ENCODE data around the gene NDUFA8.

NDUFA8 gene

DNA sequence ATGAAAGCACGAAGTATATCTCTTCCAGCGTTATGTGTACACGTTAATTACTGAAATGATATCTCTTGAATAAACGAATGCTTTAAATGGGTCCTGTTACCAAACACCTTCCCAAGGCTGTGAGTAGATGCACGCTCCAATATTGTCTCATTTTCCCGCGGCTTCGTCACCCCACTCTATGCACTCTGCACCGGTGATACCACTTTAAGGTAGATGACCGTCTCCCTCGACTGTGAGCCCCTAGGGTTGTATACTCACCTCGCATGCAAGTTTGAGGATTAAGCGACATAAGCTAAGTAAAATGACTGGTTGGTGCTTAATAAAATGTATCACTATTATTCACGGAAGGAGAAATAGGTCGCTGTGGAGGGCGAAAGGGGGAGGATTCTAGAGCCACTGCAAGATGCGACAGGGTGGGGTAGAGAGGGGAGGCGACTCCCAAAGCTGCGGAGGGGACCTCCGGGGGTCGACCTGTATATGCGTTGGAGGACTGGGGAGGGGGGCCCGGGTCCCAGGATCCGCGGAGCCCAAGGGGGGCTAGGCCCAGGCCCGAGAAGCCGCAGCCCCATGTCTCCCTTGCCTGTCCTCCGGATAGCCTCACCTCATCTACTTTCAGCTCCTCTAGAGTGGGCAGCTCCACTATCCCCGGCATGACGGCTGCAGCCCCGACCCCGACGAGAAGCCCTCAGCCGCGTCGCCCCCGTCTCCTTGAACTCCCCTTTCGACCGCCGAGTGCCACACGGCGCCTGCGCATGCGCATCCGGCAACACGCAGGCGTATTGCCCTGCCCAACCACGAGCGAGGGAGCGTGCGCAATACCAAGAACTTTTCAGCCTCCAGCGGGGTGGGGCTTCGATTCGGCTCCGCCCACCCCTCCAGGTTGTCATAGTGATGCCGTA is at the start of gene NDUFA8, which contains the start of gene MORN5:
NDUFA8 (minus strand) TSS at position 754 of the 899 bp plus-strand sequence; CDS start at position 652, 102 bp downstream.
MORN5 (plus strand) TSS at position 883 of the 899 bp plus-strand sequence. CDS start 65 bp downstream, outside the sequence.
- peak; percentile 94 to 95 for DNase-seq

DNA sequence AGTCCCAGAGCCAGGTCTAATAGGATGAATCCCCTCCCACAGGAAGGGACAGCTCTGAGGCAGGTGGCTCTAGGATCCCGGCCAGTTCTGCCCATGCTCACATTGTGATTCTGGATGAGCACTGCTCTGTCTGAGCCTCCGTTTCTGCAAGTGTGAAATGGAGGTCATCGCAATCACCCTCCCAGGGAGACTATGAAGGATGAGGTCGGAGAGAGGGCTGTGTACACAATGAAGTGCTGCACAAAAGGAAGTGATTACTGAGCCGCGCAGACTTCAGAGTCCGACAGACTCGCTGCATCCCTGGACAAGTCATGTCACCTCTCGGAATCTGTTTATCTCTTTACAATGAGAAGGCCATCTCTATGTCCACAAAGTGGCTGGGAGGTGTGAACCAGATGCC is 47.5 kb upstream of the NDUFA8 start:
- no peak for DNase-seq

DNA sequence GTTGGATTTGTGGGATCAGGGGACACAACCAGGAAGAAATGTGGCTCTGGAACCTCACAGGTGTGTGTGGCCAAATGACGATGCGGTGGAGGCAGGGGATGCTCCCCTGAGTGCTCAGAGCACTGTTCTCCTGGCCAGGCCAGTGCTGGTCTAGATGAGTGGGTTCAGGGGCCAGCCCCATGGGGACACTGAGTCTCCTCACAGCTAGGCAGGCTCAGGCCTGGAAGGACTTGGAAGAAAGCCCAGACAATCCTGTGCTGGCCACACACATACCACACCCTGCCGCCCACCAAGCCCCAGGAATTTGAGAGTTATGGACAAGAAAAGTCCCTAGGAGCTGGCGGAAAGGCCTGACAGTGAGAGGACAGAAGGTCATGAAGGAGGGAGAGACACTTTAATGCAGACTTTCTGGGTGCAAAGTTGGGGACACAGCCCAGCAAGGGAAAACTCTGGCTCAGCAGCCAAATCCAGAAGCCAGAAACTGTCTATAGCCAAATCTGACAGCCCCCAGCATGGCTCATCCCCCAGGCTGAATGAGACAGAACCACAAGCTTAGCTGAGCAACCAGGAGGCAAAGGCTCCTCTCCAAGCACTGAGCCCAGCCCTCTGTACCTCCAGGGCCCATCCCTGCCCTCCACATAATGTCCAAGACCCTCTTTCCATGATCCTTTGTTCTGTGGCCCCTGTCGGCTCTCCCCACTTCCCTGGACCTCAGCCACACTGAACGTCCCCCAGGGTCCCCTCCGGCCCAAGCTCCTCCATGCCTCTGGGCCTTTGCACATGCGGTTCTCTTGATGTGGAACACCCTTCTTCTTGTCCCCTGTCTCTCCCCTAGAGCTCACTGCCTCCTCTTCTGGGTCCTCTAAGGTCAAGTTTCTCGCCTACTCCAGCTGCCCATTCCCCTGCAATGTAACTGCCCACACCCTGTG is 46.8 kb upstream of the NDUFA8 start:
- no peak for DNase-seq

DNA sequence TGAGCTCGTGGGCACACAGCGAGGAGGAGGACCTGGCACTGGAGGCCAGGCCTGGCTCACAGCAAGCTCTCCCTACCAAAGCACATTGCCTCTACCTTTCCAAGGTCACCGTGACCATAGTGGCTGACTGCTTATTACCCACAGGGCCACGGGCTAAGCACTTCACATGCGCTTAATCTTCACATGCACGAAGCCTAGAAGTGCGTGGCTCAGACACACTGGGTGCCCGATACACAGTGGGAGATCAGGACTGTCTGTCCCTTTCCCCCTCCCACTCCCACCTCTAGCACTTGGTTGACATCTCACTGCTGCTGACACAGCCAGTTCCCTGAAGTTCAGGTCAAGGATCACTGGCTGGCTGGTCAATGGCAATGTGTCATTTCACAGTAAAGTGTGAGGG is 45.6 kb upstream of the NDUFA8 start:
- no peak for DNase-seq

DNA sequence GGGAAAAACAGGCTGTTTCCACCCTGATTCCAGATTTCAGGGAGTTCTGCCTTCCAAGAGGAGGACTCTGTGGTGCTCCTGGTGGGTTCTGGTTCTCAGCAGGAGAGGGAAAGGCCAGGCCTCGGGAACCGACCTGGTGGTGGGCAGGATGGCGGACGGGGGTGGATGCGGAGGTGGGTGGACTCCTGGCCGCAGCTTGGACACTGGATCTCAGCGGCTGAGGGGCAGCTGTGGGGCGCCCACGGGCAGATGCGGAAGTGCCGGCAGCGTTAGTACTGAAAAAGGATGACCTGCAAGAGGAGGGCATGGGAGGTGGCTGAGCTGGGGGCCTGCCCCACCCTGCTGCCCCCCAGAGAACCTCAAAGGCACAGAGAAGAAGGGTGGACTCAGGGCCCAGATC is 44.9 kb upstream of the NDUFA8 start:
- DNase-seq, result no peak

DNA sequence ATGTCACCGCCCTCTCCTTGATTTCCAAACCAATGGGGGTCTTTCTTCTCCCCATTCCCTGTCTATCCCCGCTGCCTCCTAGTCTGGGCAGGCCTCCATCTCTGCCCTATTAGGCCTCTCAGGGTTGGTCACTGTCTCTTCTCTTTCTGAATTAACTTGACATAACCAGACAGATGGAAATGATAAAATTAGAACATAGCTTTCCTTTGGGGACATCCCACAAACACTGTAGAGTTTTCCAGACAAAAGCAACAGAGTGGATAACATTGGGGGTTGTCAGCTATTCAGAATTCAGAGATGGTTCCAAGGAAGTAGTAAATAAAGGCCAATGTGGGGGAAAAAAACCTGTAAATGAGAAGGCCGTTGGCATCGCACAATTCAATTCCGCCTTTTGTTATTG is 44.5 kb upstream of the NDUFA8 start:
- no peak for DNase-seq

DNA sequence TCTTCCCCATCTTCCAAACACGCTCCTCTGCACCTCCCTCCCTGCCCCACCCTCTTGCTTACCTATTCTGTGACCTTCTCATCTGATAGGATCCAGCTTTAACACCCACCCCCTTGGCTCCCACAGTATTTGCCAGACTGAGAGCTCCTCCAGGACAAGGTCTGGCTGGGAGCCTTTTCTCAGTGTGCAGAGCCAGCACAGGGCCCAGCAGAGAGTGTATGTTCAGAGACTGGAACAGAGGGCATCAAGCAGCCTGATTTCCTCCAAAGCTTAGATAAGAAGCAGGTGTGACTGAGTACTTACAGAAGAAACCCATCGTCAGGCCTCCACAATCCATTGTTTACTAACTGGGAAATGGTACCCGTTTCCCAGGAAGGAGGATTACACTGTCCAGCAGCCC is 42.5 kb upstream of the NDUFA8 start:
- DNase-seq, result no peak

DNA sequence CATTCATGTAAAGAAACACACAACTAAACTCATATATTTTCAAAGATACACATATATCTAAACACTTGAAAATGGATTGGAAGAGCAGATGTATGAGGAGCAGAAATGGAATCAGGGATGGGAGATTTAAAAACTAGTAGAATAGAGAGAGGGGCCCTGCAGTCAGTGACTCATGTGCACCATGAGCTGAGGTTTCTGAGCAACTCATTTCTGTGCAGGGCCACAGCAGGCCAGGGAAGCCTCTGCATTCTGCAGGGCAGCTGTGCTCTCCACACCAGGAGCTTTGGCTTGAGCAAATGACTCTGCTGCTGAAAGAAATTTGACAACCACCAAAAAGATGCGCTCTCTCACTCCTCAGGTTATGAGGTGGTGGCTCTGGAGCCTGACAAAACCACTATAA is 42.1 kb upstream of the NDUFA8 start:
- no peak for DNase-seq

DNA sequence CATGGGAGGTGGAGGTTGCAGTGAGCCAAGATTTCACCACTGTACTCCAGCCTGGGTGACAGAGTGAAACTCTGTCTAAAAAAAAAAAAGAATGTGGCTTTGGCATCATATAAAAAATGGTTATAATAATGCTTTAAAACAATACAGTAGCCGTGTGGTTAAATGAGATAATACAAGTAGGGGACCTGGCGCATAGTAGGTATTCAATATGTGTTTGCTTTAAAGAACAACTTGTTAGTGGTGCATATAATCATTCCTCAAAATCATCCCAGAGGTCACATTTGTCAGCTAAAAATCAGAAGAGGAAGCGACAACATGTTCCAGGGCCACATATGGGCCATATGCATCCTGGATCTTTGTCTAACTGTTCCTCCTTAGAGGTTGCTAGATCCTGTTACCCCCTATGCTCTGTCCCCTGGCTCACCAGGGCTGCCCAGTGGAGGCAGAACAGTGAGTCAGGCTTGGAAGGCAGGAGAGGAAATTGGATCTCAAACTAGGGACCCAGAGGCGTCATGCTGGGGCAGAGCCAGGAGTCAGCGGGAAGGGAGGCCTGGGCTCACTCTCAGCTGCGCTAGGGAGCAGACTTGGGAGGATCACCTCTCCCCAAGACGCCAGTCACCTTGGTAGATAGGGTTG is 41.5 kb upstream of the NDUFA8 start:
- DNase-seq, result no peak

DNA sequence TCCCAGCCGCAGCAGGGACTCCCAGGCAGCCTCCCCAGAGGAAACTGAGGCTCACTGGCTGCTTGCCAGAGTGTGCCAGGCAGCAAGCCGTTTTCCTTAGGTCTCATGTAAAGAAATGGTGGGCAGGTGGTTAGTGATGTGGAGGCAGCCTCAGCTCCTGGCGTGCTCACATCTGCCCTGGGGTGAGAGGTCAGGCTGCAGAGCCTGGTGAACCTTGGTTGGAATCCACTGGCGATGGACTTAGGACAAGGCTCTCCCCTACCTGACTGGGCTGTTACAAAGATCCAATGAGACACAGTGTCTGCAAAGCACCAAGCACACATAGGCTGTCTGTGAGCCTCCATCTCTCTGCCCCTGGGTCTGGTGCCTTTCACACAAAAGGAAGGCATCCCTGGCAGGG is 38.3 kb upstream of the NDUFA8 start:
- DNase-seq, result no peak

DNA sequence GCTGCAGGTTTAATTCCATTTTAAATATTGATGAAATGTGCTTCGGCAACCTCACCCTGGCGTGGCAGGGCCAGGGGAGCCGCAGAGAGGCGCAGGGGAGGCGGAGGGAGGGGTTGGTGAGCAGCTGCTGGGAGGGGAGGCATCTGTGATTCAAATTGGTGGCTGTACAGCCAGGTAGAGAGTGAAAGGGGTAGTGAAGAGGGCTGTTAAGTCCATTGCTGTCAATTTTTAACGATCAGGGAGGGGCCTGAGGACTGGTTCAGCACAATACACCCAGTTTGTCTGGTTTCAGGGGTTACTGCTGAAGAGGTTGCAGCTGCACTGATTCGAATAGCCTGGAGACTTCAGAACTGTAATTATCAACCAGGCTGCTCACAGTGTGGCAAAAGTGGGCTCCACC is 37.8 kb upstream of the NDUFA8 start:
- no peak for DNase-seq

DNA sequence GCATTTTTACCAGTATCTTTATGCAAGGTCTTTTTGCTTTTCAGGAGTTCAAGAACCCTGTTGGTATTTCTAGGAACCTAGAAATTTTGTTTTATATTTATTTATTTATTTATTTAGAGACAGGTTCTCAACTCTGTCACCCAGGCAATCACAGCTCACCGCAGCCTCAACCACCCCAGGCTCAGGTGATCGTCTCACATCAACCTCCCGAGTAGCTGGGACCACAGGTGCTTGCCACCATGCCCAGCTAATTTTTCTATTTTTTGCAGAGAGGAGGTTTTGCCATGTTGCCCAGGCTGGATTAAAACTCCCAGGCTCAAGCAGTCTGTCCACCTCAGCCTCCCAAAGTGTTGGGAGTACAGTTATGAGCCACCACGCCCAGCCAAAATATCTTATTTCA is 36.3 kb upstream of the NDUFA8 start:
- no peak for DNase-seq

DNA sequence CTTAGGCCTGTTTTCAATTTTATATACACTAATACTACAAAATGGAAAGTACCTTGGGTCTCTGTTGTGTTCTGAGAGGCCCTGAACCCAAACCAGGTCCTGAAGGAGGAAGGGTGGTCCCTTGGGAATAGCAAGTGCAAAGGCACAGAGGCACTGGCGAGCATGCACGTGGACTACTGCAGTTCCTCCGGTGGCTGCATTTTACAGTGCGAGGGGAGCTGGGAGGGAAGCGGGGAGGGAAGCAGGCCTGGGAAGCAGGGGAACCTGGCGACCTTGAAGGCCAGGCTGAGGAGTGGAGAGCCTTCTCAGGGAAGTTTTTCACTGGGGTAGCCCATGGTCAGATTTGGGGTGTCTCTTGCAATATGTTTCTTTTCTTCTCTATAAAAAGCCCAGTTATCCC is 34.1 kb upstream of the NDUFA8 start:
- DNase-seq, result no peak

DNA sequence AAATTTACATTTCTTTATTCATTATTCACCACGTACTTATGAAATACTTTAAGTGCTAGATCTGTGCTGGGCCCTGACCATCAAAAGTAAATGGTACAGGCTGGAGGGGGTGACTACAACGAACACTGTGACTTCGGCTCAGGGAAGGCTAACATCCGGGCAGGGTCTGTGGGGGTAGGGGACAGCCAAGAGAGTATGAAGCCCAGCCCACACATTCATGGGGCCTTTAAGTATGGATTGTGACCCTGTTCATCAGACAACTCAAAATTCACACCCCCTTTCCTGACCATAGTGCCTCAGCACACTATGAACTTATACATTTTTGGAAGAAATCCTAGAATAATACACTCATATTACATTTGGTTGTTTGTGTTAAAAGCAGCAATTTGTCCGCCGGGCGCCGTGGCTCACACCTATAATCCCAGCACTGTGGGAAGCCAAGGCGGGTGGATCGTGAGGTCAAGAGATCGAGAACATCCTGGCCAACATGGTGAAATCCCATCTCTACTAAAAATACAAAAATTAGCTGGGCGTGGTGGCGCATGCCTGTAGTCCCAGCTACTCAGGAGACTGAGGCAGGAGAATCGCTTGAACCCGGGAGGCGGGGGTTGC is 33.4 kb upstream of the NDUFA8 start:
- no peak for DNase-seq

DNA sequence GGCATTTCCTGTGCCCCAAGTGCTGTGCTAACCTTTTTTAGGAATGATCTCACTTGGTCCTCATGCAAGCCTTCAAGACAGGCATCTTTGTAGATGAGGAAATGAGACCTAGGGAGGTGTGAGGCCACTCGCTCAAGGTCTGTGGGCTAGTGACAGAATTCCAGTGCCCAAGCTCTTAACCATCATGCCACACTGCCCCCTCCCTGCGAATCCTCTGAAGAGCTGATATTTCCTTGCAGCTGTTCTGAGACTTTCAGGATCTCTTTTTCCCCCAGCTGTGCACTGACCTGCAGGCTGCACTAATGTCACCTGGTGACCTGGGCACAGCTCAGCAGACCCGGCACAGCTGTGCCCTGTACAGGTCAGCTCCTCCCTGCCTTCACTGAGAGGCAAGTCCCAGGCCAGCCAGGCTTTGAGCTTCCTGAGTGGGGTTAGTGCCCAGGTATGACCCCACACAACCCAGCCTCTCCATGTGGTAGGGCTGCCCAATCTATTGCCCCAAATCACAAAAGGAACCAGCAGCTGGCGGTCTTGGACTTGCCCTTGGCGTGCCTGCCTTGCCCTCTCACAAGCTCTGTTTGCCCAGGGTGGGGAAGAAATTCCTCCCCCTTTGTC is 32.8 kb upstream of the NDUFA8 start:
- no peak for DNase-seq

DNA sequence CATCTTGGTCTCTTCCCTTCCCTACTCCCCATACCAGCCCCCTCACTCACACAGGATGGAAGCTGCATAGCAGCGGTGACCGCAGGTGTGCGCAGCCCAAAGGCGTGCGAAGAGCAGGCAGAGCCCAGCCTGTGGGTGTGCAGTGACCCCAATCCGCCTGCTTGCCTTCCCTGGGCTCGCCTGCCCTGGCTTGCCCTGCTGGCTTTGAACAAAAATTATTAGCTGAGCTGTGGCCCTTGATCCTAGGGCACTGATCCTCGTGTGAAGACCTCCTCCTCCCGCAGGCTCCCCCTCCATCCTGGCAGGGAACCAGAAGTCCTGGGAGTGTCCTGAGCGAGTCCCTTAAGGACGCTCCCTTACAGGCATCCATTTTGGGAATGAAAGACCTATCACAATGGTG is 32.0 kb upstream of the NDUFA8 start:
- DNase-seq, result no peak

DNA sequence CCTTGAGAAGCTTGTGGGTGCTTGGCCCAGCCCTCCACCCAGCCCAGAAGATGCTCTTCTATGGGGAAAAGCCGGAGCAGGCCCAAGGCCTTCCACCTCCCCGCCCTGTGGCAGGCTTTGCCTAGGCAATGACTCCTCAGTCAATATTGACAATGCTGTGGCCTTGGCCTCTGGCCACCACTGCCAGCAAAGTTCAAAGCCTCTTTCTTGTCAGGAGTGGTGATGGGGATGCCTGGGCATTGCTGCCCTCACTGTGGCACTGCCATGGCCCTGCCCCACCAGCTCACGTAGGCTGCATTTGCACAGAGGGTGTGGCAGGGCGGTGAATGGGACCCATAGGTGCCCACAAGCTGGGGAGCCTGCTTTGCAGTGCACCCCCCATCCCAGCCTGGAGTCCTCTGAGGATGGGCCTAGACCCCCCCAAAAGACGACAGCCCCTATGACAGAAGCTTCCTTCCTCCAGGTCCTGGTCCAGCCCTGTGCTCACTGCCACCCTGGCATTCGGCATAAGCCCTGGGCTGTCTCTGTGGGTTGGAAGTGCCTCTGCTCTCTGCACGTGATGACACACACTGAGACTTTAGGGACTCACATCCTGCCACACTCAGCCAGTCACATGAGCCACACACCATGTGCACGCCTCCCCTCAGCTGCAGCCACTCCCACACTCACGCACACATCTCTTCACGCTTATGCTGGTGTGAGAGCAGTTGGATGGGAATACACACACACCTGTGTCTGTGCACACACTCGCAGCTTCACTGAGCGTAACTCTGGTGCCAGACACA is 31.2 kb upstream of the NDUFA8 start:
- DNase-seq, result no peak

DNA sequence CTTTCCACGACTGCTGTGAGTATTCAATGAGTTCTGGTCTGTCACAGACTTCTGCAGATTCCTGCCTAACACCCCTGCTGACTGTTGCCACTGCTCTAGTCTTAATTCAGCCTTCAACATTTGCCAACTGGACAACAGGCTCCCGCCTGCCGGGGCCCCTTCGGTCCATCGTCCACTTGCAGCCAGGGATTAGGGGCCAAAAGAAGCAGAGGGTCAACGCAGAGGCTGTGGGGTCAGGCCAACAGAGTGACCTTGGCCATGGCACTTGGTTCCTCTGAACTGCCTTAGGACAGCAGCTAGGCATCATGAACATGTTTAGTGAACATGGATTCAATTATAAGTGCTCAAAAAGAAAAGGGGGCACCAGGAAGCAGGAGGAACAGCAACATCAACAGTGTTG is 28.8 kb upstream of the NDUFA8 start:
- DNase-seq, result no peak

DNA sequence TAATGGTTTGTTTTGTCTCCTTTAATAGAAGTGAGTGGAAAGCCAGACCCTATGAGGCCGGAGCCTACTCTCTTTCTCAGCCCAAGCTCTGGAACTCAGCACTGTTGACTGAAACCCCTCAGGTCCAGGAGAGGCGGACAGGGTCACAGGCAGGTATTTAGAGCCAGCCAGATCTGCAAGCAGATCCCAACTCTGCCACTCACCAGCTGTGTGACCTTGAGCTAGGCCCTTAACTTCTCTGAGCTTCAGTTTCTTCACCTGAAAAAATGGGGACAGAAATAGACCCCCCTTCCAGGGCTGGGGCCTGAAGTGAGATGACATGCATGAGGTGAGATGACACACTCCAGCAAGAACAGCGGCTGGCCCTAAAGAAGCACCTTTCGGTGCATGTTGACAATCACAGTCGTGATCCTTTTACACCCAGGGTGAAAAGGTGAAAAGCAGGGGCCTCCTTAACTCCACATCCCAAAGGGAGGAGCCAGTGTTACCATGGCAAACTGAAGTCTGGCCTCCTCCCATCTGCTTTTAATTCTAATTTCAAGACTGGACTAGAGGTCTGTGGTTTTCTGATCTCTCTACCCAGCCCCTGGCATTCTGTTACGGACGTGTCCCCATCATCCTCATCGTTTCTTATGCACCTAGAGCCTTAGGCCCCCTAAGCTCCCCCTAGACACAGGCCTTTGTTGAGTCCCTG is 27.3 kb upstream of the NDUFA8 start:
- DNase-seq, result no peak

DNA sequence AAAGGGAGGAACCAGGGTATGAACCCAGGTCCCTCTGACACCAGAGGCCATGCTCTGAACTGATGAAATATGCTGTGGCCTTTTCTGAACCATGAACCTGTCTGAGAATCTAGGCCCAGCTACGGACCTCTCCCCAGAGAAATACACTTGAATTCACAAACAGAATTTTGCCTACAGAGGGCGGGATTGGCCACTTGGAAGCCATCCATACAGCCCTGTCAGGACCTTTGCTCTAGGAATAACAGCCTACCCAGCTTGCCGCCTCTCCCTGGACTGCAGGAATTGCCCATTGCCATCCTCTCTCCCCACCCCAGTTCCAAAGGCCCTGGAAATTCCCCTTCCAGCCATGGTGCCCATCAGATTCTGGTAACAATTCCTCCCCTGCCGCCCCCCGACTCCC is 26.7 kb upstream of the NDUFA8 start:
- DNase-seq, result no peak

DNA sequence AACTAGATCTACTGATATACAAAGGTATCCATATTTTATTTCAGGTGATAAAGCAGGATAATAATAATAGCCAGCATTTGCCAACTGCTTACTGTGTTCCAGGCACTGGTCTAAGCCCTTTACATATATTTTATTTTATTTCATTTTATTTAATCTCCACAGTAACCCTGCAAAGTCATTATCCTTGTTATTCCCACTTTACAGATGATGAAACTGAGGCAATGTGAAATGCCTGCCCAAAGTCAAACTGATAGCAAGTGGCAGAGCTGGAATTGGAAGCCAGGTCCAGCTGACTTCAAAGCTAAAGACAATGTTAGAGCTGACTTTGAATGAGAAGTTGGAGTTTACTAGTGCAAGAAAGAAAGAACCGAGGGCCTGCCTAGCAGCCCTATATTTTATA is 25.0 kb upstream of the NDUFA8 start:
- DNase-seq, result no peak

All from stimulated activated CD4-positive, alpha-beta T cell treated with anti-CD3 and anti-CD28 coated beads, Interleukin-2, amount 100 ng/mL, for 48 hours (primary cell).